ENCODE measurements around the gene SND1.
A peak's percentile ranks its signal among the peaks of the same experiment; 100 is the strongest.
"Not testable (repeated sequence)": the region's sequence is repeated elsewhere in the genome, so short reads cannot be mapped to it uniquely, and the experiment has no call there.

SND1 gene

GRCh38 chr7:127900141-127900540 is 248.1 kb downstream of the SND1 start:
- H3K4me3 Mint-ChIP-seq: no peak overlapping the region
- H3K27ac Mint-ChIP-seq: no peak overlapping the region
- no peaks in the 10 kb centered on the region for H3K9me3 Mint-ChIP-seq
- ATAC-seq: no peak
- peaks cover 54% of the 10 kb centered on the region for H3K4me1 Mint-ChIP-seq
- no peaks in the 10 kb centered on the region for H3K27me3 Mint-ChIP-seq
- peaks cover 16% of the 10 kb centered on the region for H3K36me3 Mint-ChIP-seq

GRCh38 chr7:127900732-127901685 is 249.0 kb downstream of the SND1 start:
- H3K4me3 Mint-ChIP-seq: no peak overlapping the region
- no peak for ATAC-seq
- H3K27ac Mint-ChIP-seq: peak overlapping the region; percentile 20
- H3K9me3 Mint-ChIP-seq: no peaks in the 10 kb centered on the region
- peaks cover 22% of the 10 kb centered on the region for H3K36me3 Mint-ChIP-seq
- H3K27me3 Mint-ChIP-seq: no peaks in the 10 kb centered on the region
- peaks cover 61% of the 10 kb centered on the region for H3K4me1 Mint-ChIP-seq

- no peak for ATAC-seq
- Mint-ChIP-seq H3K27ac (peak overlapping the region; percentile 20), H3K27me3 (no peaks in the 10 kb centered on the region), H3K36me3 (peaks cover 28% of the 10 kb centered on the region), H3K4me1 (peaks cover 67% of the 10 kb centered on the region), H3K9me3 (no peaks in the 10 kb centered on the region), H3K4me3 (no peak overlapping the region)
Measured at GRCh38 chr7:127901895-127902703, 250.1 kb downstream of the SND1 start.

GRCh38 chr7:127902753-127903152 is 250.8 kb downstream of the SND1 start:
- H3K27me3 Mint-ChIP-seq, H3K4me3 Mint-ChIP-seq, ATAC-seq, H3K27ac Mint-ChIP-seq, H3K9me3 Mint-ChIP-seq: not testable (repeated sequence)
- Mint-ChIP-seq H3K36me3 (peaks cover 34% of the 10 kb centered on the region), H3K4me1 (peaks cover 74% of the 10 kb centered on the region)

- Mint-ChIP-seq H3K4me3 (no peak overlapping the region), H3K27ac (peak overlapping the region; percentile 22), H3K27me3 (no peaks in the 10 kb centered on the region), H3K36me3 (peaks cover 47% of the 10 kb centered on the region), H3K4me1 (peaks cover 83% of the 10 kb centered on the region), H3K9me3 (no peaks in the 10 kb centered on the region)
- ATAC-seq: peak; percentile 41
Measured at GRCh38 chr7:127903892-127904669, 252.1 kb downstream of the SND1 start.

GRCh38 chr7:127904670-127904985 is 252.6 kb downstream of the SND1 start:
- no peaks in the 10 kb centered on the region for H3K9me3 Mint-ChIP-seq
- H3K27me3 Mint-ChIP-seq: no peaks in the 10 kb centered on the region
- H3K36me3 Mint-ChIP-seq: peaks cover 43% of the 10 kb centered on the region
- H3K4me3 Mint-ChIP-seq: no peak overlapping the region
- peak overlapping the region; percentile 22 for H3K27ac Mint-ChIP-seq
- no peak for ATAC-seq
- H3K4me1 Mint-ChIP-seq: peaks cover 83% of the 10 kb centered on the region

GRCh38 chr7:127905021-127905420 is 253.0 kb downstream of the SND1 start:
- Mint-ChIP-seq H3K4me3 (no peak overlapping the region), H3K36me3 (peaks cover 39% of the 10 kb centered on the region), H3K27me3 (no peaks in the 10 kb centered on the region), H3K9me3 (no peaks in the 10 kb centered on the region), H3K27ac (peak overlapping the region; percentile 22), H3K4me1 (peaks cover 79% of the 10 kb centered on the region)
- no peak for ATAC-seq

GRCh38 chr7:127905491-127906330 is 253.7 kb downstream of the SND1 start:
- H3K9me3 Mint-ChIP-seq: no peaks in the 10 kb centered on the region
- peaks cover 78% of the 10 kb centered on the region for H3K4me1 Mint-ChIP-seq
- H3K36me3 Mint-ChIP-seq: peaks cover 44% of the 10 kb centered on the region
- no peaks in the 10 kb centered on the region for H3K27me3 Mint-ChIP-seq
- H3K27ac Mint-ChIP-seq: peak overlapping the region; percentile 22
- H3K4me3 Mint-ChIP-seq: no peak overlapping the region
- no peak for ATAC-seq

GRCh38 chr7:127907110-127908040 is 255.4 kb downstream of the SND1 start:
- Mint-ChIP-seq H3K4me1 (peaks cover 78% of the 10 kb centered on the region), H3K9me3 (no peaks in the 10 kb centered on the region), H3K27ac (no peak overlapping the region), H3K4me3 (no peak overlapping the region), H3K36me3 (peaks cover 60% of the 10 kb centered on the region), H3K27me3 (no peaks in the 10 kb centered on the region)
- no peak for ATAC-seq

GRCh38 chr7:127908430-127909258 is 256.6 kb downstream of the SND1 start:
- H3K4me3 Mint-ChIP-seq: no peak overlapping the region
- peaks cover 65% of the 10 kb centered on the region for H3K36me3 Mint-ChIP-seq
- no peaks in the 10 kb centered on the region for H3K27me3 Mint-ChIP-seq
- H3K9me3 Mint-ChIP-seq: no peaks in the 10 kb centered on the region
- peaks cover 82% of the 10 kb centered on the region for H3K4me1 Mint-ChIP-seq
- ATAC-seq: no peak
- peak overlapping the region; percentile 6 for H3K27ac Mint-ChIP-seq

GRCh38 chr7:127909424-127910152 is 257.6 kb downstream of the SND1 start:
- H3K27ac Mint-ChIP-seq: no peak overlapping the region
- peaks cover 61% of the 10 kb centered on the region for H3K36me3 Mint-ChIP-seq
- H3K9me3 Mint-ChIP-seq: no peaks in the 10 kb centered on the region
- peaks cover 73% of the 10 kb centered on the region for H3K4me1 Mint-ChIP-seq
- ATAC-seq: no peak
- no peaks in the 10 kb centered on the region for H3K27me3 Mint-ChIP-seq
- H3K4me3 Mint-ChIP-seq: no peak overlapping the region

- no peak for ATAC-seq
- H3K27ac Mint-ChIP-seq: peak overlapping the region; percentile 25
- no peak overlapping the region for H3K4me3 Mint-ChIP-seq
- no peaks in the 10 kb centered on the region for H3K27me3 Mint-ChIP-seq
- H3K4me1 Mint-ChIP-seq: peaks cover 62% of the 10 kb centered on the region
- H3K9me3 Mint-ChIP-seq: no peaks in the 10 kb centered on the region
- peaks cover 52% of the 10 kb centered on the region for H3K36me3 Mint-ChIP-seq
Measured at GRCh38 chr7:127910670-127911069, 258.7 kb downstream of the SND1 start.
